GM12801 (cell line): ENCODE data around the gene RGS6.

Source experiments
- TF ChIP-seq, protein P1 (sequence below): IDR thresholded peaks from one replicate; pipeline ENCODE4 v1.5.1; 2011; ENCODE audit warnings: control low read depth; ENCODE audit not compliant: insufficient read length; ENCODE audit errors: extremely low read depth

Gene RGS6

DNA sequence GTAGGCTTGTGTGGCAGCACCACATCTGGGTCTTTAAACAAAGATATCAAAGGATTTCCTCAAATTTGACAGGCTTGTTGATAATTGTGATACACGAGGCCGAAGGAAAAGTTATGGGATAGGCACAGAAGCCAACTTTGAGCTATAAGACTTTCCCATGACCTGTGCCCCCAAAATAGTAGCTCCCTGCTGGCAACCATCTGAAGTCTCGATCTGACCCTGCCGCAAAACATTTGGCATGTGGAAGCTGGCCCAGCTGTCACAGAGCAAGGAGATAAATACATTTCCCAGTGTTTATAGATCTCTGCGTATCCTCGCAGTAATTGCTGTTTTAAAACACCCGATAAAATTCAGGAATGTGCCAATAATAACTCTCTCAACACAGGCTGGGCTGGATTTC lies 26.4 kb upstream of the RGS6 start:
- TF ChIP-seq, protein P1, sequence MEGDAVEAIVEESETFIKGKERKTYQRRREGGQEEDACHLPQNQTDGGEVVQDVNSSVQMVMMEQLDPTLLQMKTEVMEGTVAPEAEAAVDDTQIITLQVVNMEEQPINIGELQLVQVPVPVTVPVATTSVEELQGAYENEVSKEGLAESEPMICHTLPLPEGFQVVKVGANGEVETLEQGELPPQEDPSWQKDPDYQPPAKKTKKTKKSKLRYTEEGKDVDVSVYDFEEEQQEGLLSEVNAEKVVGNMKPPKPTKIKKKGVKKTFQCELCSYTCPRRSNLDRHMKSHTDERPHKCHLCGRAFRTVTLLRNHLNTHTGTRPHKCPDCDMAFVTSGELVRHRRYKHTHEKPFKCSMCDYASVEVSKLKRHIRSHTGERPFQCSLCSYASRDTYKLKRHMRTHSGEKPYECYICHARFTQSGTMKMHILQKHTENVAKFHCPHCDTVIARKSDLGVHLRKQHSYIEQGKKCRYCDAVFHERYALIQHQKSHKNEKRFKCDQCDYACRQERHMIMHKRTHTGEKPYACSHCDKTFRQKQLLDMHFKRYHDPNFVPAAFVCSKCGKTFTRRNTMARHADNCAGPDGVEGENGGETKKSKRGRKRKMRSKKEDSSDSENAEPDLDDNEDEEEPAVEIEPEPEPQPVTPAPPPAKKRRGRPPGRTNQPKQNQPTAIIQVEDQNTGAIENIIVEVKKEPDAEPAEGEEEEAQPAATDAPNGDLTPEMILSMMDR, result no peak

GRCh38 chr14:71907793-71908515 lies 24.3 kb upstream of the RGS6 start:
- TF ChIP-seq, protein P1, result no peak

GRCh38 chr14:71911669-71912068 lies 20.6 kb upstream of the RGS6 start:
- TF ChIP-seq, protein P1, result no peak

- TF ChIP-seq, protein P1, result no peak
Observed at GRCh38 chr14:71913342-71913741, 18.9 kb upstream of the RGS6 start.

- TF ChIP-seq, protein P1, result no peak
Observed at GRCh38 chr14:71918955-71919354, 13.3 kb upstream of the RGS6 start.

DNA sequence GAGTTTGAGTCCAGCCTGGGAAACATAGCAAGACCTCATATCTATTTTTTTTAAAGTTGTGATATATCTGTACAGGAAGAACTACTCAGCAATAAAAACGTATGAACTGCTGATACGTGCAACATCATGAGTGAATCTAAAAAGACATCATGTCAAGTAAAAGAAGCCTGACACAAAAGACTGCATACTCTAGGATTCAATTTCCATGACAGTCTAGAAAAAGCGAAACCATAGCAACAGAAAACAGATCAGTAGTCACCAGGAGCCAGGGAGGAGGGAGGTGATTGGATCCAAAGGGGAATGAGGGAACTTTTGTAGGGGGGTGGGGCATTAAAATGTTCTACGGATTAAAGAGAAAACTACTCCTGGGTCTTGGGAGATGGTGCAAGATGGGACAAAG lies 8.7 kb upstream of the RGS6 start:
- TF ChIP-seq, protein P1, result no peak

GRCh38 chr14:71931492-71932228 lies 569 bp upstream of the RGS6 start:
- TF ChIP-seq, protein P1, result no peak
